Measurements from ENCODE around the gene DNAJB2. TPM values are rescaled to one million over a fixed set of nuclear protein-coding genes. Genes with fewer than 3 reads are reported as not detected.

The DNAJB2 gene
- polyA plus RNA-seq, 1 of the 3 experiments (the other 2 are of a cell fraction): 39.9 TPM

DNA sequence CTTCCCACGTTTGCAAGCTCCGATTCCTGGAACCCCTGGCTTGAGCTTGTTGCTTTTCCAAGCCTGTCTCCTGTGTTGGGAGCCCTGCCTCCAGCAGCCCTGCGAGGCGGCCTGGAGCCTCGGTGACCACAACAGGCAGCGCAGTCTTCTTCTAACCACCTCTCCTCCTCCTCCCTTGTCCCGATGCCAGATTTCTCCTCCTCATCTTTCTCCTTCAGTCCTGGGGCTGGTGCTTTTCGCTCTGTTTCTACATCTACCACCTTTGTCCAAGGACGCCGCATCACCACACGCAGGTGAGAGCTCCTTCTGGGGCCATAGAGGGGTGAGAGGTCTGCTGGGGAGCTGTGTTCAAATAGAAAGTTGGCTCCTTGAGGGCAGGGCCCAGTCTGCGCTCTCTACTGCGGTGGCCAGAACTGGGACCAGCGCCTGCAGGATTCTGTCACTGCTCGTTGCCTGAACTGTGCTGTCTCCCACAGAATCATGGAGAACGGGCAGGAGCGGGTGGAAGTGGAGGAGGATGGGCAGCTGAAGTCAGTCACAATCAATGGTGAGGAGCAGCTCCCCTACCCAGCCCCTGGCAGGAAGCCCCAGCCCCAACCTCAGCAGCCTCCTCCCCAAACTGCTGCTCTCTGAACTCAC is 3.9 kb downstream of the DNAJB2 start:
- no peak overlapping the region for H3K9ac ChIP-seq
- ChIA-PET CTCF (interaction anchor here (1.6 to 15.4 kb wide), 4 partner anchors 9 to 124 kb away, joined by 3 to 312 read pairs (median 38); no protein-coding TSS in a partner anchor), POLR2A (interaction anchor here (1.9 kb wide), 1 partner anchor 12 kb away, joined by 7 read pairs; no protein-coding TSS in a partner anchor)
- H3K27ac ChIP-seq (ENCODE audit: low read depth in 2 of 2, low read length in 1 of 2): no peak overlapping the region
- TF ChIP-seq, protein P1, sequence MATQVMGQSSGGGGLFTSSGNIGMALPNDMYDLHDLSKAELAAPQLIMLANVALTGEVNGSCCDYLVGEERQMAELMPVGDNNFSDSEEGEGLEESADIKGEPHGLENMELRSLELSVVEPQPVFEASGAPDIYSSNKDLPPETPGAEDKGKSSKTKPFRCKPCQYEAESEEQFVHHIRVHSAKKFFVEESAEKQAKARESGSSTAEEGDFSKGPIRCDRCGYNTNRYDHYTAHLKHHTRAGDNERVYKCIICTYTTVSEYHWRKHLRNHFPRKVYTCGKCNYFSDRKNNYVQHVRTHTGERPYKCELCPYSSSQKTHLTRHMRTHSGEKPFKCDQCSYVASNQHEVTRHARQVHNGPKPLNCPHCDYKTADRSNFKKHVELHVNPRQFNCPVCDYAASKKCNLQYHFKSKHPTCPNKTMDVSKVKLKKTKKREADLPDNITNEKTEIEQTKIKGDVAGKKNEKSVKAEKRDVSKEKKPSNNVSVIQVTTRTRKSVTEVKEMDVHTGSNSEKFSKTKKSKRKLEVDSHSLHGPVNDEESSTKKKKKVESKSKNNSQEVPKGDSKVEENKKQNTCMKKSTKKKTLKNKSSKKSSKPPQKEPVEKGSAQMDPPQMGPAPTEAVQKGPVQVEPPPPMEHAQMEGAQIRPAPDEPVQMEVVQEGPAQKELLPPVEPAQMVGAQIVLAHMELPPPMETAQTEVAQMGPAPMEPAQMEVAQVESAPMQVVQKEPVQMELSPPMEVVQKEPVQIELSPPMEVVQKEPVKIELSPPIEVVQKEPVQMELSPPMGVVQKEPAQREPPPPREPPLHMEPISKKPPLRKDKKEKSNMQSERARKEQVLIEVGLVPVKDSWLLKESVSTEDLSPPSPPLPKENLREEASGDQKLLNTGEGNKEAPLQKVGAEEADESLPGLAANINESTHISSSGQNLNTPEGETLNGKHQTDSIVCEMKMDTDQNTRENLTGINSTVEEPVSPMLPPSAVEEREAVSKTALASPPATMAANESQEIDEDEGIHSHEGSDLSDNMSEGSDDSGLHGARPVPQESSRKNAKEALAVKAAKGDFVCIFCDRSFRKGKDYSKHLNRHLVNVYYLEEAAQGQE (IDR thresholded peaks at IDR 0.05; ENCODE audit: low read depth, low read length): no peak
- TF ChIP-seq RXRA (IDR thresholded peaks at IDR 0.05; ENCODE audit: borderline replicate concordance, low read depth) (no peak), GABPA (IDR thresholded peaks at IDR 0.05; ENCODE audit: low read depth) (no peak)
- no peak overlapping the region for H3K4me3 ChIP-seq (ENCODE audit: low read depth in 2 of 2, low read length in 1 of 2)
- no peaks in the 10 kb centered on the region for H3K9me3 ChIP-seq
- H3K79me2 ChIP-seq (ENCODE audit: insufficient read depth): peaks cover 9% of the 10 kb centered on the region; the same call in 1 of the 2 replicates
- H3K4me2 ChIP-seq: no peak overlapping the region
- no peaks in the 10 kb centered on the region for H4K20me1 ChIP-seq (ENCODE audit: insufficient read depth)
- H3K9me2 ChIP-seq: no peaks in the 10 kb centered on the region
- H3K27me3 ChIP-seq (ENCODE audit: insufficient read depth): no peaks in the 10 kb centered on the region
- peaks cover 14 to 17% of the 10 kb centered on the region in 2 experiments for H3K4me1 ChIP-seq (ENCODE audit: control insufficient read depth in 1 of 2, insufficient read depth in 2 of 2, low read depth in 1 of 2, low read length in 1 of 2)
- peaks cover 8% of the 10 kb centered on the region for H3F3A ChIP-seq (replicated peaks; ENCODE audit: insufficient read depth)
- H3K36me3 ChIP-seq (replicated peaks in 1 of 2; ENCODE audit: control insufficient read depth in 1 of 2, insufficient read depth in 2 of 2, low read length in 1 of 2): peaks cover 14 to 37% of the 10 kb centered on the region in 2 experiments
- H2AFZ ChIP-seq (ENCODE audit: low read depth): no peak overlapping the region
- DNase-seq: no peak
- 96% methylated on average over 17 of the region's 17 CpGs for WGBS (ENCODE audit: low lambda C conversion rate)

GRCh38 chr2:219284501-219285372 is 5.6 kb downstream of the DNAJB2 start:
- Histone ChIP-seq H2AFZ (ENCODE audit: low read depth) (no peak overlapping the region), H3K4me1 (ENCODE audit: control insufficient read depth in 1 of 2, insufficient read depth in 2 of 2, low read depth in 1 of 2, low read length in 1 of 2) (peaks cover 11 to 14% of the 10 kb centered on the region in 2 experiments; a peak in 1 of 4 replicates), H3K4me2 (no peak overlapping the region), H3K27me3 (ENCODE audit: insufficient read depth) (no peaks in the 10 kb centered on the region), H3K27ac (ENCODE audit: low read depth in 2 of 2, low read length in 1 of 2) (no peak overlapping the region), H3K9me2 (no peaks in the 10 kb centered on the region), H3K9me3 (no peaks in the 10 kb centered on the region), H3K36me3 (replicated peaks in 1 of 2; ENCODE audit: control insufficient read depth in 1 of 2, insufficient read depth in 2 of 2, low read length in 1 of 2) (peaks cover 14 to 37% of the 10 kb centered on the region in 2 experiments), H3K79me2 (ENCODE audit: insufficient read depth) (peaks cover 7% of the 10 kb centered on the region; the same call in 1 of the 2 replicates), H4K20me1 (ENCODE audit: insufficient read depth) (no peaks in the 10 kb centered on the region), H3K9ac (no peak overlapping the region), H3F3A (replicated peaks; ENCODE audit: insufficient read depth) (peaks cover 7% of the 10 kb centered on the region), H3K4me3 (ENCODE audit: low read depth in 2 of 2, low read length in 1 of 2) (no peak overlapping the region)
- ChIA-PET POLR2A (interaction anchor here (1.0 kb wide), 1 partner anchor 33 kb away, joined by 3 read pairs; no protein-coding TSS in a partner anchor), CTCF (interaction anchor here (0.8 to 15.4 kb wide), 5 partner anchors 7 to 125 kb away, joined by 3 to 312 read pairs (median 6); partner anchors contain the start of gene NHEJ1)
- no peak for DNase-seq
- WGBS (ENCODE audit: low lambda C conversion rate): 90% methylated on average over 6 of the region's 16 CpGs
- TF ChIP-seq, protein P2, sequence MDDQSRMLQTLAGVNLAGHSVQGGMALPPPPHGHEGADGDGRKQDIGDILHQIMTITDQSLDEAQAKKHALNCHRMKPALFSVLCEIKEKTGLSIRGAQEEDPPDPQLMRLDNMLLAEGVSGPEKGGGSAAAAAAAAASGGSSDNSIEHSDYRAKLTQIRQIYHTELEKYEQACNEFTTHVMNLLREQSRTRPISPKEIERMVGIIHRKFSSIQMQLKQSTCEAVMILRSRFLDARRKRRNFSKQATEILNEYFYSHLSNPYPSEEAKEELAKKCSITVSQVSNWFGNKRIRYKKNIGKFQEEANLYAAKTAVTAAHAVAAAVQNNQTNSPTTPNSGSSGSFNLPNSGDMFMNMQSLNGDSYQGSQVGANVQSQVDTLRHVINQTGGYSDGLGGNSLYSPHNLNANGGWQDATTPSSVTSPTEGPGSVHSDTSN (IDR thresholded peaks at IDR 0.05): no peak
- TF ChIP-seq RCOR1 (IDR thresholded peaks at IDR 0.05; ENCODE audit: low read length) (no peak), ELF1 (IDR thresholded peaks at IDR 0.05) (no peak)
